Activated CD4-positive, CD25-positive, alpha-beta regulatory T cell treated with anti-CD3 and anti-CD28 coated beads, Interleukin-2, amount 50 U/mL, for 72 hours (primary cell): ENCODE measurements around the gene C1orf159.
"Not testable (repeated sequence)": the region's sequence is repeated elsewhere in the genome, so short reads cannot be mapped to it uniquely, and the experiment has no call there.

Experiments used
- DNase-seq: peaks from one replicate; pipeline ENCODE4 v3.0.0; 2021

C1orf159 gene

GRCh38 chr1:1148569-1148968, 32.7 kb upstream of the C1orf159 start:
- no peak for DNase-seq

DNA sequence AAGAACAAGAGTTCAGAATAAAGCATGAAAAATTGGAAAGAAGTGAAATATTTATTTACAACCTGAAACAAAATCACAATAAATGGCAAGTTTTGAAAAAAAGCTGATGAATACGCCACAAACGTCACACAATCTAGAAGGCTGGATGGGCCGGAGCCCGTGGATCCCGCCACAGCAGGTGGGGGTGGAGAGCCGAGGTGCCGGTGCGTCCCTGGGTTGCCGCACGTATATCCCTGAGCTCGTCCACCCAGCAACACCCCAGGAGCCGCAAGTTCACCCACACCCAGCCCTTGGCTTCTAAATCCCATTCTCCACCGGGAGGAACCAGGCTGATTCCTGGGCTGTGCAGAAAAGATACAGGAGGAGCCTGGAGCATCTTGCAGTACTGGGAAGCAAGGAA, 32.2 kb upstream of the C1orf159 start:
- no peak for DNase-seq

- DNase-seq, result no peak
Measured at GRCh38 chr1:1146596-1146995, 30.7 kb upstream of the C1orf159 start.

DNA sequence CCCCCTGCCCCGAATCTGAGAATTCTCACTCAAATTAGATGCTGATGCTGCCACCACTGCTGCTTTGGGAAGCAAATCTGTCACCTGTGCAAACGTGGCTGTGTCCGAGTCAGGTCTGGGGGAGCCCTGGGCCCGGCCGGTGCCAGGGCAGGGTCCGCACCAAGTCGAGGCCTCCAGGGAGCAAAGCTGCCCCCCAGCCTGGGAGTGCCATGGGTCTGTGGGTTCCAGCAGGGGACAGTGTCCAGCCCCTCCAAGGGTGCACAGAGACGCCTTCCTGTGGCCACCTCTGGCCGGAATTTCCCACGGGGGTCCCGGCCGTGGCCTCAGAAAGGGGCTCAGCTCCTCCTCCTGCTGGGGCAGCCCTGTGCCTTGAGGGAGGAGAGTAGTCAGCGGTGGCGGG, 30.1 kb upstream of the C1orf159 start:
- no peak for DNase-seq

GRCh38 chr1:1145547-1145914, 29.6 kb upstream of the C1orf159 start:
- DNase-seq, result no peak

DNA sequence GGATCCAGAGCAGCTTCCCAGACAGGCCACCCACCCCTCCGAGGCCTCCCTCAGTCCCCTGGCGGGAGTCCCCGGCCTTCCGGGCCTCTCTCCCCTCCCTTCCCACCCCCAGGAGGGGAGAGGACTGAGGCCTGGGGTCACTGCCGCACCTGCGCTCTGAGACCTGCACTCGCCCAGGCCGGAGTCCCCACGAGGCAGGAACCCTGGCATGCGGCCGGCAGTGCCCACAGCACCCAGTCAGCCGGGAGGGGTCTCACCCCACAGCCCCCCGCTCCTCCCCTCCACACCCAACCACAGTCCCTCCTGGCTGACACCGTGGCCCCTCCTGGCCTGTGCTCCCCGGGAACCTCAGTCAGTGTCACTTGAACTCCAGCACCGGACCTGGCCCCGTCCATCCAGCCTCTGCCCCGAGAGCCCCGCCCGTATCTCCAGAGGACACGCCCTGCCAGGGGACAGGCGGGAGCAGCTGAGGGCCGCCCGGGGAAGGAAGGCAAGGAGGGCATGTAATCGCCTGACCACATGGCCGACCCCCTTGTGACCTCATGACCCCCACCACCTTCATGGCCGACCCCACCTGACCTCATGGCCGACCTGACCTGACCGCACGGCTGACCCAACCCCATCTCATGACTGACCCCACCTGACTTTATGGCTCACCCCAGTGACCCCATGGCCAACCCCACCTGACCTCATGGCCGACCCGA, 29.1 kb upstream of the C1orf159 start:
- DNase-seq, result no peak

DNA sequence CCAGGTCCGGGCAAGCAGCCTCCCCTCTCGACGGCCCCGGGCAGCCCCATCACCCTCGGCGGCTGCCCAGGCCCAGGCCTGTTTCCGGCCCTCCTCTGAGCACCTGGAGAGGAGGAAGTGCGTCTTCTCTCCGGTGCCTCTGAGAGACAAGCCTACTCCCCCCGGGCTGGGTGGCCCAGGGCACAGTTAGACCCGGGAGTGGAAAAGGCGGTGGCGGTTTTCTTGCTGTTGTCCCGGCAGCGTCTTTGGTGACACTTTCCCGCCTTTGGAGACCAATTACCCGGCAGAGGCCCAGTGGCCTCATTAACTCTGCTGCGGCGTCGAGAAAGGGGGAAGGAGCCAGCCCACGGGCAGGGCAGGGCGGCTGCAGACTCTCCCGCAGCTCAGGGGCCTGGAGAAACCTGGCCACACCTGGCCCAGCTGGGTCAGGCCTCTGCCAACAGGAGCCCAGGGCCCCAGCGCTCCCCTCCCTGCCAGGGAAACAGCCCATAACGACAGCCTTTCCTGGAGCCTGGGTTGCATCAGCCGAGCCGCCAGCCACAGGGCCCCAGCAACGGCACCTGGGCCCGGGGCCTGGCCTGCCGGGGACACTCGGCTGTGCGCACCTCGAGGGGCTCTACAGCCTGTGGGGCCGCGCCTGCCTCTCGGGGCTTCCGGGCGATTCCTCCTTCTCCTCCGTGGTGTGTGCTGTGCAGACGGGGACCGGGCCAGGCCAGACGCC, 28.4 kb upstream of the C1orf159 start:
- DNase-seq, result peak; percentile 71

GRCh38 chr1:1143636-1144035, 27.7 kb upstream of the C1orf159 start:
- no peak for DNase-seq

- DNase-seq, result no peak
Measured at GRCh38 chr1:1142844-1143243, 27.0 kb upstream of the C1orf159 start.

GRCh38 chr1:1142352-1142751, 26.5 kb upstream of the C1orf159 start:
- DNase-seq, result not testable (repeated sequence)

GRCh38 chr1:1141911-1142250, 26.0 kb upstream of the C1orf159 start:
- DNase-seq, result no peak

GRCh38 chr1:1141244-1141910, 25.5 kb upstream of the C1orf159 start:
- DNase-seq, result no peak

DNA sequence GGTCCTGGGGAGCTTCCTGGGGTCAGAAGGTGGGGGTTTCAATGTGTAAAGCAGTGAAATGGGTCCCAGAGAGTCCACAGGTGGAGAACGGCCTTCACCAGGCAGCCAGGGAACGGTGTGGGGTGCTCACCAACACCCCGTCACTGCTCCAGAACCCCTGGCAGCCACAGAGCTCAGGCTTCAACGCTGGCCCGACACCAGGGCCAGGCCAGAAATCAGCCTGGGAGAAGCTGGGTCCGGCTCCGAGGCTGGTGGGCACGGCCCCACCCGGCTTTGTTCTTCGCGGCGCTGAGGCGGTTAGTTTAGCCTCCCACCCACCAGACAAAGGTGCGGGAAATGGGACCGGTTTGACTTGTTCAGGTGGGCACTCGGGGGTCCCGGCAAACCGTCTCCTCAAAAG, 24.8 kb upstream of the C1orf159 start:
- no peak for DNase-seq

DNA sequence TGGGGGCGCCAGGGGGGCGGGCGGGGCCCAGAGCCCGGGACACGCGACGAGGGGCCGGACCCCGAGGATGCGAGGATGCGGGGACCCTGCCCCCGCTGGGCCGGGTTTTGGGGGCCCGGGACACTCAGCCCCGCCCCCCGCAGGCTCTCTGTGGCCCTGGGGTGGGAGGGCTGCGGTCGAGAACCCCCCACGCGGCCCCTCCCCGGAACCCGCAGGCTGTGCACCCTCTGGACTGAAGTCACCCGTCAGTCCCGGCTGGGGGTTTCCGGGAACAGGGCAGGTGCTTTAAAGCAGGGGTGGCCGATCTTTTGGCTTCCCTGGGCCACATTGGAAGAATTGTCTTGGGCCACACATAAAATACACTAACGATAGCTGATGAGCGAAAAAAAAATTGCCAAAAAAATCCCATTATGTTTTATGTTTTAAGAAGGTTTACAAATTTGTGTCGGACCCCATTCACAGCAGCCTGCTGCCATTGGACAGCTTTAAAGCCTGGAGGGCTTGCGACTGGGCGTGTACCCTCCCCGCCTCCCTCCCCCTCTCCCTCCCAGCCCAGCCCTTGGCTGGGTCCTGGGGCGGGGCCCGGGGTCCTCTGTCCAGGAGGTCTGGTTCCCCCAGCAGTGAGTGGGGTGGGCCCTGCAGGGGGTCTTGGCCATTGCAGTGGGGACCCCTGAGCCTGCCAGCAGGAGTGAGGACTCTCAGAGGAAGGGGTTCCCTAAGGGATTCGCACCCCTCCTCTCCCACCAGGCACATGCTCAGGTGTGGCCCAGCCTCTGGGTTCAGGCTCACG, 21.6 kb upstream of the C1orf159 start:
- DNase-seq, result peak; percentile 58

GRCh38 chr1:1136547-1137230, 20.8 kb upstream of the C1orf159 start:
- DNase-seq, result no peak

GRCh38 chr1:1135339-1136136, 19.6 kb upstream of the C1orf159 start:
- no peak for DNase-seq

- no peak for DNase-seq
Measured at GRCh38 chr1:1134300-1134970, 18.5 kb upstream of the C1orf159 start.

GRCh38 chr1:1132956-1133750, 17.3 kb upstream of the C1orf159 start:
- DNase-seq, result no peak

DNA sequence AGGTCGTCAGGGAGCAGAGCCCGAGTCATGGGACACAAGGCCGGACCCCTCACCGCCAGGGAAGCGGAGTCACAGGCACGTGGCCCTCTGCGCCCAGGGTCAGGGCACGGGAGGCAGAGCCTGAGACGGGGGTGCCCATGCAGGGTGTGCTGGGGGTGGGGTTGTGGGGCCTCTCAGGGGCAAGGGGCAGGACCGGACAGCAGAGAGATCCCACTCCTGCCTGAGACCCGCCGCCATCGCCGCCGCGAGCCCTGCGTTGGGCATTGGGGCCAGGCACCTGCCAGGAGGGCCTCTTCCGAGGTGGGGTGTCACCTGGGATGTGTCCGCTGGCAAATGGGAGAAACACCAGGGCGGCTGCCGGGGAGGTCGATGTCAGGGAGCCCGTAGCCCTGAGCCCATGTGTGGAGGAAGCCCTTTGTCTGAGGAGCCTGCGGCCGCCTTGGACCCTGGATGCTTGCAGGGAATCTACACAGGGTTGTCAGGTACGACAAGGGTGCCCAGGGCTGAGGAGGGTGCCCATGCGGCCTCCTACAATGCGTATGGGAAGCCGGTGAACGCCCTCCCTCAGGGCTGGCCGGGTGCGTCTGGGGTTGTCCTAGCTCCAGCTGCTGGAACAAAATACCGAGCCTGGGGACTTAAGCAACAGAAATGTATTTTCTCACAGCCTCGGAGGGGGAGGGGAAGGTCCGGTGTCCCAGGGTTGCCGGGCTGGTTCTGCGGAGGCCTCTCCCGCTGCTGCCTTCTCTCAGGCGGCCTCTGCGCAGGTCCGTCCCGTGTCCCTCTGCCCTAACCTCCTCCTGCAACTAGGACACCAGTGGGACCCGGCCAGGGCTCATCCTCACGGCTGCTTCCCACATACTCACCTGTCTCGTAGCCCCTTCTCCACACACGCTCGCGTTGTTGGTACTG, 16.4 kb upstream of the C1orf159 start:
- no peak for DNase-seq
